ENCODE measurements around the gene DCAF15. TPM values are rescaled to one million over a fixed set of nuclear protein-coding genes. Genes with fewer than 3 reads are reported as not detected.

The DCAF15 gene
- polyA plus RNA-seq, 3 donors from 2014 or later, result 2.4 to 9.4 (median 4.2) TPM

DNA sequence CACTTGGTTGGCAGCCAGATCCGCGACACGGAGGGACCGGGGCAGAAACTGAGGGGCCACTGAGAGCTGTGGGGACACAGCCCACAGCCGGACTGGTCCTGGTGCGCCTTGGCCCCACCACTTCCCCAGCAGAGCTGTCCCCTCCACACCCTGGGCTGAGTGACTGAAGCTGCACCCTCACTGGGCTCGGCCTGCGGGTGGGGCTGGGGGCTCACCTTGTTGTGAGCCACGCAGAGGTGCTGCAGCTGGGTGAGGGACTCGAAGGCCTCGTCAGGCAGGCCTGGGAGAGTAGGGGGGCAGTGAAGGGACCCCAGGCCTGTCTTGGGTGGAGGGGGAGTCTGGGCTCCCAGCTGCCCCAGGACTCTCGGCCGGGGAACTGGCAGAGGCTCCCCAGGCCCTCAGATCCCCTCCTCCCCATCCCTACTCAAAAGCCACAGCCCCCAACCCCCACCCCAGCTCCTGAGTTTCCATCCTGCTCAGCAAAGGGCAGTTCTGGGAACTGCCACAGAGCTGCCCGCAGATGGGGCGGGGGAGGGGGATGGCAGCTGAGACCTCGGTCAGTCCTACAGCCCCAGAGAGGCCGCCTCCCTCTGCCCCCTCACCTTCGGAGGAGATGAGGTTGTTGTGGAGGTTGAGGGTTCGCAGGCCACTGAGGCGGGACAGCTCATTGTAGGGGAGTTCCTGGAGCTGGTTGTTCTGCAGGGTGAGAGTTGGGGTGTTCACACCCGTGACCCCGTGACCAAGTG lies 16.4 kb upstream of the DCAF15 start:
- H3K36me3 Mint-ChIP-seq, result no peaks in the 10 kb centered on the region
- no peak overlapping the region for H3K4me3 Mint-ChIP-seq
- H3K27ac Mint-ChIP-seq, result no peak overlapping the region
- no peaks in the 10 kb centered on the region for H3K9me3 Mint-ChIP-seq
- H3K27me3 Mint-ChIP-seq (ENCODE audit: low read depth in 3 of 3), result peaks cover 0 to 5% (median 3%) of the 10 kb centered on the region in 3 donors
- H3K4me1 Mint-ChIP-seq, result peaks cover 0 to 4% of the 10 kb centered on the region in 2 donors
- no peak for DNase-seq

DNA sequence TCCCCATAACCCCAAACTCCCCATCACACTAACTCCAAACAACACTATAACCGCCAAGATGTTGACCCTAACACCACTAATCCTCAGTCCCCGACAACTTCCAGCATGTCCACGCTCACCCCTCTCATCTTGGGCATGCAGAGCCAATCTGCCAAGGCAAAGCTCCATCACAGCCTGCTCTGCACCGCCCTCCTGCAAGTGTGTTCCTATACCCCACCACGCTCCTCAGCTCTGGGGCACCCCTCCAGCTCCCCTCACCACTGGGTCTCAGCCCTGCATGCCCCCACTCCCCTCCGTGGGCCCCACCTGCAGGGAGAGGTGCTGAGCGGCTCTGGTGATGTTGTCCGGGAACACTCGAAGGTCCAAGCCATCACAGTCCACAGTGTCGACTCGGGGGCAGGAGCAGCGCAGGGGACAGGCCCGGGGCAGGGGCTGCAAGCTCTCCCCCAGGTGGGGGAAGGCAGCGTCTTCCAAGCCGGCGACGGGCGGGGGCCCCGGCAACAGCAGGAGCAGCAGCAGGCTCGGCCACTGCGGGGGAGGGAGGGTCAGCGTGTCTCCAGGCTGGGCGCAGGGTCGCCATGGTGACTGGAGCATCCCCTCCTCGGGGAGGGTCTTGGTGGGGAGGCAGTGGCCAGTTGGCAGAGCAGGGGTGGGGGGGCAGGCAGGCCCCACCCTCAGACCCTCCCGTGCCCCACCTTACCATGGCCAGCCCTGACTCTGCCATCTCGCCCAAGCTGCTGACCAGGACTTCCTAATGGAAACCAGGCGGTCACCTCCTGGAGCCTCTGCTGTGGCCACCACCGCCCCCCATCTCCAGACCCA lies 14.6 kb upstream of the DCAF15 start:
- DNase-seq, result no peak
- peak overlapping the region in 1 of 6 donors; percentile 49 for H3K27ac Mint-ChIP-seq
- H3K4me1 Mint-ChIP-seq, result peaks cover 0 to 4% of the 10 kb centered on the region in 2 donors
- no peak overlapping the region for H3K4me3 Mint-ChIP-seq
- no peaks in the 10 kb centered on the region for H3K36me3 Mint-ChIP-seq
- peaks cover 0 to 5% (median 3%) of the 10 kb centered on the region in 3 donors for H3K27me3 Mint-ChIP-seq (ENCODE audit: low read depth in 3 of 3)
- no peaks in the 10 kb centered on the region for H3K9me3 Mint-ChIP-seq

DNA sequence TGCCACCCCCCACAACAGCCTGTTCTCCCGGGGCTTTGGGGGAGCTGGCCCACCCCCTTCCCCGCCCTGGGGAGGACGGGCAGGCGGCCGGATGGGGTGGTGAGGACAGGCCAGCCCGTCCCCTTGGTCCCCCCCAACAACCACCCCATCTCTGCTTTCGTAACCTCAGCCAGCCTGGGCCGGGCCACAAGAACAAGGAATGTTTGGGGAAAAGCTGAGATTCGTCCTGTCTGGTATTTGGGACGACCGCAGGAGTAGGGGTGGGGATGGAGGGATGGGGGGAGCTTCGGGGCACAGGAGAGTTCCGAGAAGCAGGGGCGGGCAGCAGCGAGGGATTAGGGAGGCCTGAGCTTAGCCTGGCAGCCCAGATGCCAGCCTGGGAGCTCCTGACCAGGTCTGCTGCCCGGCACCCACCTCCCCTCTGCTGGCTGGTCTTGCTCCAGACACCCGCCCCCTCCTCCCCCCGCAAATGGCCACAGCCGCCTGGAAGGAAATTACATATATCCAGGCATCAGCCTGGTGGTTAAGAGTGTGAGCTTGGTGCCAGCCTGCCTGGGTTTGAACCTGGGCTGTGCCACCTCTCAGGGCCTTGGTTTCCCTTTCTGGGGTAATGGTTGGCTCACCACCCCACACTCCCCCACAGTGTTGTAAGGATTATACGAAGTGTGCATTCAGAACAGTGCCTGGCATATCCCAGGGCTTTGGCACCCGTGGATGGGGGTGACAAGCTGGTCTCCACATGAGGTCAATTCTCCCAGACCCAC lies 13.8 kb upstream of the DCAF15 start, which contains the start of gene PODNL1:
TSS of gene PODNL1 (minus strand) at position 117 of the 764 bp plus-strand sequence. CDS start 236 bp downstream, outside the sequence.
- Mint-ChIP-seq H3K4me1 (peaks cover 0 to 4% of the 10 kb centered on the region in 2 donors), H3K36me3 (no peaks in the 10 kb centered on the region), H3K9me3 (no peaks in the 10 kb centered on the region), H3K27ac (peak within 1 kb of the TSS in 2 of 6 donors; percentile 30 to 49), H3K4me3 (peak within 1 kb of the TSS in 1 of 5 donors; percentile 20), H3K27me3 (ENCODE audit: low read depth in 3 of 3) (peaks cover 0 to 3% (median 3%) of the 10 kb centered on the region in 3 donors)
- peak in 1 of 3 donors; percentile 23 for DNase-seq

DNA sequence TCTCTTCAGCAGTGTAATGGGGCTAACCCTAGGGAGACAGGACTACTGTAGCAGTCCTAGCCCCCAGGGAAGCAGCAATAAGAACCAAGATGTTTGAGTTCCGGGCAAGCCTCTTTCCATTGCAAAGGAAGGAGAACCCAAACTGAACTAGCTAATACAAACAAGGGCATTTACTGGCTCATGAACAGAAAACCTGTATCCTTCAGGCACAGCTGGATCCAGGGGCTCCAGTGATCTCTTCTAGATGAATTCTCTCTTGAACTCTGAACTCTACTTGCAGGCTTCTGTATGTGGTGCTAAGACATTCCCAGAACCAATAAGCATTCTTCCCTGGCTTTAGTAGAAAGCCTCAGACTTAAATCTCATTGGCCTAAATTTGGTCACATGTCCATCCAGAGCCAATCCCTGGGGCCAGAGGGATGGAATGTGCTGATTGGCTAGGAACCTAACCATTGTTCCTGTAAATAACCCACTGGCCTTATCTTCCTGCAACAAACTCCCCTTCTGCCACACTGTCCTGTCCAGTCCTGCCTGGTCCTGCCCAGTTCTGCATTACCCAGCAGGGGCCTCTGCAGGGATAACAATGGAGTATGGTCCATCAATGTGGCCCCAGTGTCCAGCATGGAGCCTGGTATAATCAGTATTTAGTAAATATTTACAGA lies 10.2 kb upstream of the DCAF15 start:
- no peak for DNase-seq
- Mint-ChIP-seq H3K36me3 (no peaks in the 10 kb centered on the region), H3K9me3 (no peaks in the 10 kb centered on the region), H3K4me1 (no peaks in the 10 kb centered on the region), H3K4me3 (no peak overlapping the region), H3K27me3 (ENCODE audit: low read depth in 3 of 3) (peaks cover 0 to 3% (median 2%) of the 10 kb centered on the region in 3 donors), H3K27ac (no peak overlapping the region)

DNA sequence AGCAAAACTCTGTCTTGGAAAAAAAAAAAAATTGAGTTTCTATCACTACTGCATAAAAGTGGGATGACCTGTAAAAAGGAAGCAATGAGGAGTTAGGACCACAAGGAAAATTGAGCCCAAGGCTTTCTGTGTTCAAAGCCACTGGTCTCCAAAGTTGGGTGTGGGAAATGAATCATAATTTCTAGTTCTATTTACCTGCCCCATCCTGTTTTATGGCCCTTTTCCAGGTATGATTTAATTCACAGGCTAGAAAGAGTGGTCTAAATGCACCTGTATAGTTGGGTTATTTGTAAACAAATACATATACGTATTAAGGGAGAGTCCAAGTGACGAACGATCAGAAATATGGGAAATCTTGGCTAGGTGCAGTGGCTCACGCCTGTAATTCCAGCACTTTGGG lies 5.9 kb upstream of the DCAF15 start:
- no peak for DNase-seq
- H3K4me3 Mint-ChIP-seq, result no peak overlapping the region
- no peaks in the 10 kb centered on the region for H3K9me3 Mint-ChIP-seq
- peaks cover 0 to 1% of the 10 kb centered on the region in 2 donors for H3K4me1 Mint-ChIP-seq
- H3K36me3 Mint-ChIP-seq, result no peaks in the 10 kb centered on the region
- H3K27ac Mint-ChIP-seq, result no peak overlapping the region
- H3K27me3 Mint-ChIP-seq (ENCODE audit: low read depth in 3 of 3), result peaks cover 0 to 2% (median 2%) of the 10 kb centered on the region in 3 donors

DNA sequence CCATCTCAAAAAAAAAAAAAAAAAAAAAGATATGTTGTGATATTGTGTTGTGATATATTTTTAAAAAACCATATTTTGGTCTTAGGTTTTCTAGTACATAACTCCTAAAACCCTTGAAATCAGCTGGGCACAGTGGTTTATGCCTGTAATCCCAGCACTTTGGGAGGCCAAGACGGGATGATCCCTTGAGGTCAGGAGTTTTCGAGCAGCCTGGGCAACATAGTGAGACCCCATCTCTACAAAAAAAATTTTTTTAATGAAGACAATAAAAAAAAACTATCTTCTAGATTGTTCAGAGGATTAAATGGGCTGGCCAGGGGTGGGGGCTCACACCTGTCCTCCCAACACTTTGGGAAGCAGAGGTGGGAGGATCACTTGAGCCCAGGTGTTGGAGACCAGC lies 1.3 kb upstream of the DCAF15 start:
- Mint-ChIP-seq H3K27me3 (ENCODE audit: low read depth in 3 of 3) (peaks cover 6 to 9% (median 8%) of the 10 kb centered on the region in 3 donors), H3K4me3 (no peak overlapping the region), H3K9me3 (no peaks in the 10 kb centered on the region), H3K4me1 (peaks cover 24 to 26% of the 10 kb centered on the region in 2 donors), H3K27ac (peak overlapping the region in 2 of 6 donors; percentile 3 to 94), H3K36me3 (peaks cover 0 to 5% (median 0%) of the 10 kb centered on the region in 3 donors)
- DNase-seq, result no peak

DNA sequence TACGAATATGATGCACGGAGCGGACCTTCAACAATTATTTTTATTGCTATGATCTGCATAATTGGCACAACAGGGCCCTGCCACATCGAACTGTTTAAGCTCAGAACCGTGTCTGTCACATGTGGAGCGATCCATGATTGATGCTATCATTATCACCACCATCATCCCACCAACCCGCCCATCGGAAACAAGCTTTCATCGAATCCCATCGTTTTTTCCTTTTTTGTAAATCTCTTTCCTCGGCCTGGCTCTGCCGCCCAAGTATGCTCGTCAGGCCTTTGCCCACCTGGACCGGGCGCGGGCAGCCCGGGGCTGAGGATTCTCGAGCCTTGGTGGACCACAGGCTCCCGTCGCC lies 533 bp upstream of the DCAF15 start:
- Mint-ChIP-seq H3K27ac (peak overlapping the region; percentile 83 to 94 (median 90)), H3K4me1 (peaks cover 24 to 26% of the 10 kb centered on the region in 2 donors), H3K27me3 (ENCODE audit: low read depth in 3 of 3) (peaks cover 6 to 9% (median 8%) of the 10 kb centered on the region in 3 donors), H3K9me3 (no peaks in the 10 kb centered on the region), H3K36me3 (peaks cover 0 to 5% (median 2%) of the 10 kb centered on the region in 3 donors), H3K4me3 (peak overlapping the region; percentile 85 to 94 (median 91))
- no peak for DNase-seq

GRCh38 chr19:13952931-13953531 lies 722 bp downstream of the DCAF15 start:
- Mint-ChIP-seq H3K4me3 (peak overlapping the region; percentile 84 to 94 (median 85)), H3K4me1 (peaks cover 24 to 26% of the 10 kb centered on the region in 2 donors), H3K9me3 (no peaks in the 10 kb centered on the region), H3K36me3 (peaks cover 0 to 10% (median 6%) of the 10 kb centered on the region in 3 donors), H3K27ac (peak overlapping the region; percentile 46 to 88 (median 80)), H3K27me3 (ENCODE audit: low read depth in 3 of 3) (peaks cover 6 to 9% (median 8%) of the 10 kb centered on the region in 3 donors)
- DNase-seq, result no peak

DNA sequence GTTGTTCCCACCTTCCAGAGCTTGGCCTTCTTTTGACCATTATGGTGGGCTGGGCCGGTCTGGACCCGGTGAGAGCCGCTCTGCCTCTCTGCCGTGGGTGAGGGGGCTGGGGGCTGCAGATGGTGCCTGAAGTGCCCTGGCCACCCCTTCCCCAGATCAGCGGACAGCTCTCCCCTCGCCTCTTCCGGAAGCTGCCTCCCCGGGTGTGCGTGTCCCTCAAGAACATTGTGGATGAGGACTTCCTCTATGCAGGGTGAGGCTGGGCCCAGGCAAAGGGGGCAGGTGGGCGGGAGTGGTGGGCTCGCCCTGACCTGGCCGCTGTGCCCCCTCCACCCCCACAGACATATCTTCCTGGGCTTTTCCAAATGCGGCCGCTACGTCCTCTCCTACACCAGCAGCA lies 1.9 kb downstream of the DCAF15 start:
- DNase-seq, result no peak
- peaks cover 6 to 12% (median 6%) of the 10 kb centered on the region in 3 donors for H3K27me3 Mint-ChIP-seq (ENCODE audit: low read depth in 3 of 3)
- H3K9me3 Mint-ChIP-seq, result no peaks in the 10 kb centered on the region
- H3K4me1 Mint-ChIP-seq, result peaks cover 24 to 26% of the 10 kb centered on the region in 2 donors
- peaks cover 0 to 16% (median 6%) of the 10 kb centered on the region in 3 donors for H3K36me3 Mint-ChIP-seq
- H3K27ac Mint-ChIP-seq, result peak overlapping the region in 3 of 6 donors; percentile 12 to 88 (median 35)
- H3K4me3 Mint-ChIP-seq, result peak overlapping the region; percentile 48 to 94 (median 84)

DNA sequence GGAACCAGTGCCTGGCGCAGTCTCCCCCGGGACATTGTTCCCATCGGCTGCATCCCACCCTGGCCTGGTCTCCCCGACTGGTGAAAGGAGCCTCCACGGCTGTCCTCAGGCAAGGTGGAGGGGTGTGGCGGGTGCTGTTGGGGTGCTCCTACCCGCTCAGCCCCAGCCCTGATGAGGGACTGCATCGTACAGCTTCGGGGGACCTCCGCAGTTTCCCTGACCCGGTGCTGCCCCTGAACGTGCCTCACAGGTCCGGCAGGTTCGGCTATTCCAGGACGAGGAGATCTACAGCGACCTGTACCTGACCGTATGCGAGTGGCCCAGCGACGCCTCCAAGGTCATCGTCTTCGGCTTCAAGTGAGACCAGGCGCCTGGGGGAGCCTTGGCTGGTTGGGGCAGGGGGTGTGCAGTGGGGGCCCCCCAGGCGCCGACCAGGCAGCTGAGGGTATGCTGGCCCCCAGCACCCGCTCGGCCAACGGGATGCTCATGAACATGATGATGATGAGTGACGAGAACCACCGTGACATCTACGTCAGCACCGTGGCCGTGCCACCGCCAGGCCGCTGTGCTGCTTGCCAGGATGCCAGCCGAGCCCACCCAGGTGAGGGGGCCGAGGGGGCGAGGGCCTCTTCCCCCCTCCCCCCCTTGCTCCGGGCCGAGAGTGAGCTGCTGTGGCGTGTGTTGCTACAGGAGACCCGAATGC lies 3.5 kb downstream of the DCAF15 start:
- Mint-ChIP-seq H3K4me3 (no peak overlapping the region), H3K4me1 (peaks cover 24 to 26% of the 10 kb centered on the region in 2 donors), H3K36me3 (peaks cover 0 to 16% (median 6%) of the 10 kb centered on the region in 3 donors), H3K27ac (no peak overlapping the region), H3K9me3 (no peaks in the 10 kb centered on the region), H3K27me3 (ENCODE audit: low read depth in 3 of 3) (peaks cover 6 to 10% (median 6%) of the 10 kb centered on the region in 3 donors)
- DNase-seq, result no peak

- Mint-ChIP-seq H3K36me3 (peaks cover under 1 to 18% (median 6%) of the 10 kb centered on the region in 3 donors), H3K9me3 (no peaks in the 10 kb centered on the region), H3K4me1 (peaks cover 23 to 26% of the 10 kb centered on the region in 2 donors), H3K27me3 (ENCODE audit: low read depth in 3 of 3) (peaks cover 6 to 10% (median 6%) of the 10 kb centered on the region in 3 donors), H3K27ac (no peak overlapping the region), H3K4me3 (no peak overlapping the region)
- no peak for DNase-seq
These were observed 4.0 kb downstream of the DCAF15 start for GRCh38 chr19:13956365-13956744.

GRCh38 chr19:13957051-13957450 lies 4.7 kb downstream of the DCAF15 start:
- Mint-ChIP-seq H3K4me3 (no peak overlapping the region), H3K27me3 (ENCODE audit: low read depth in 3 of 3) (peaks cover under 1 to 6% (median 3%) of the 10 kb centered on the region in 3 donors), H3K4me1 (peaks cover 16 to 20% of the 10 kb centered on the region in 2 donors), H3K9me3 (no peaks in the 10 kb centered on the region), H3K27ac (peak overlapping the region in 1 of 6 donors; percentile 34), H3K36me3 (peaks cover 4 to 22% (median 9%) of the 10 kb centered on the region in 3 donors)
- DNase-seq, result no peak

All from immature natural killer cell (primary cell).